IMR-90 (cell line): Measurements from ENCODE around the gene SNRPD3. TPM values are rescaled to one million over a fixed set of nuclear protein-coding genes. Genes with fewer than 3 reads are reported as not detected.

Experiments used
- ATAC-seq: fragments of 200-7000 bp; cut with Tn5 transposase; 2 replicates; pipeline ENCODE4 v1.9.1; 2020; ENCODE audit warnings: low read depth, mild to moderate bottlenecking, moderate library complexity
- BruUV-seq: library from RNA; stranded (reverse); fragments of 400-500 nt; replicated peaks from 2 replicates; lab custom pipeline; 2021; lab: Mats Ljungman, UMichigan
- CTCF ChIA-PET: fragments of 300-600 bp; formaldehyde crosslinking; extraction: SDS; loops from one replicate; lab custom pipeline; 2021; ENCODE audit warnings: antibody characterized with exemption; lab: Yijun Ruan, JAX
- POLR2A ChIA-PET: fragments of 300-600 bp; sonication (Branson Sonifier 250); formaldehyde crosslinking; loops from one replicate; lab custom pipeline; 2022; ENCODE audit warnings: antibody characterized with exemption; ENCODE audit not compliant: unreplicated experiment; lab: Charles Lee
- DNase-seq: peaks from one replicate; pipeline ENCODE4 v3.0.0; 2013
- H2AFZ ChIP-seq: replicated peaks from 2 replicates; pipeline ENCODE3; 2013; ENCODE audit warnings: low read length, mild to moderate bottlenecking; ENCODE audit not compliant: poor library complexity
- H2AK5ac ChIP-seq: 2 replicates; pipeline ENCODE4 v1.6.1; 2013; ENCODE audit warnings: low read depth, low read length, inconsistent platforms
- H2AK9ac ChIP-seq: replicated peaks from 2 replicates; pipeline ENCODE3; 2013; ENCODE audit warnings: mild to moderate bottlenecking, low read depth, low read length, moderate library complexity; ENCODE audit not compliant: poor library complexity
- H2BK120ac ChIP-seq: 2 replicates; pipeline ENCODE4 v1.6.1; 2013; ENCODE audit warnings: low read depth, low read length, inconsistent platforms
- H2BK15ac ChIP-seq: 3 replicates; pipeline ENCODE4 v1.6.1; 2013; ENCODE audit warnings: low read depth, low read length, inconsistent platforms
- H2BK20ac ChIP-seq: 2 replicates; pipeline ENCODE4 v1.6.1; 2013; ENCODE audit warnings: low read depth, mild to moderate bottlenecking, inconsistent platforms, low read length, moderate library complexity
- H2BK5ac ChIP-seq: 2 replicates; pipeline ENCODE4 v1.6.1; 2013; ENCODE audit warnings: mild to moderate bottlenecking, low read depth, low read length, inconsistent platforms; ENCODE audit not compliant: poor library complexity, severe bottlenecking
- H3K14ac ChIP-seq: replicated peaks from 2 replicates; pipeline ENCODE4 v1.6.1; 2013; ENCODE audit warnings: low read depth, low read length, inconsistent platforms
- H3K18ac ChIP-seq: 2 replicates; pipeline ENCODE4 v1.6.1; 2013; ENCODE audit warnings: low read depth, low read length, control low read depth
- H3K23ac ChIP-seq: 2 replicates; pipeline ENCODE4 v1.6.1; 2013; ENCODE audit warnings: low read depth, low read length, inconsistent platforms
- H3K27ac ChIP-seq: 2 replicates; pipeline ENCODE4 v1.5.1; 2013; ENCODE audit warnings: mild to moderate bottlenecking, control low read depth, low read length; ENCODE audit not compliant: insufficient read depth
- H3K27me3 ChIP-seq: 2 replicates; pipeline ENCODE4 v1.6.1; 2013; ENCODE audit warnings: low read length; ENCODE audit not compliant: control insufficient read depth, insufficient read depth
- H3K36me3 ChIP-seq: 2 replicates; pipeline ENCODE4 v1.6.1; 2013; ENCODE audit warnings: low read length, mixed read lengths; ENCODE audit not compliant: control insufficient read depth, insufficient read depth
- H3K4ac ChIP-seq: 2 replicates; pipeline ENCODE4 v1.6.1; 2013; ENCODE audit warnings: low read depth, low read length, inconsistent platforms
- H3K4me1 ChIP-seq: 2 replicates; pipeline ENCODE4 v1.6.1; 2013; ENCODE audit warnings: low read length, mixed read lengths; ENCODE audit not compliant: control insufficient read depth, insufficient read depth
- H3K4me2 ChIP-seq: 2 replicates; pipeline ENCODE4 v1.6.1; 2013; ENCODE audit warnings: low read depth, mild to moderate bottlenecking, control low read depth, low read length, moderate library complexity
- H3K4me3 ChIP-seq: 2 replicates; pipeline ENCODE4 v1.5.1; 2013; ENCODE audit warnings: low read depth, mild to moderate bottlenecking, control low read depth, low read length, moderate library complexity; ENCODE audit not compliant: insufficient read depth
- H3K56ac ChIP-seq: 2 replicates; pipeline ENCODE4 v1.6.1; 2013; ENCODE audit warnings: low read length, inconsistent platforms; ENCODE audit not compliant: insufficient read depth; ENCODE audit errors: extremely low read depth
- H3K79me1 ChIP-seq, 2 experiments: 2 replicates each; pipeline ENCODE4 v1.6.1; 2013; ENCODE audit warnings: low read length in 2 of 2, inconsistent platforms in 1 of 2, low read depth in 1 of 2
- H3K9ac ChIP-seq: 2 replicates; pipeline ENCODE4 v1.6.1; 2013; ENCODE audit warnings: low read depth, low read length, control low read depth
- H3K9me1 ChIP-seq: 2 replicates; pipeline ENCODE4 v1.6.1; 2013; ENCODE audit warnings: low read length, inconsistent platforms; ENCODE audit not compliant: insufficient read depth
- H3K9me3 ChIP-seq: 2 replicates; pipeline ENCODE4 v1.6.1; 2013; ENCODE audit warnings: low read length; ENCODE audit not compliant: control insufficient read depth, insufficient read depth
- H4K20me1 ChIP-seq: 2 replicates; pipeline ENCODE4 v1.6.1; 2013; ENCODE audit warnings: low read length, inconsistent platforms; ENCODE audit not compliant: insufficient read depth
- H4K5ac ChIP-seq: 2 replicates; pipeline ENCODE4 v1.6.1; 2013; ENCODE audit warnings: mild to moderate bottlenecking, low read depth, low read length, control low read depth
- H4K8ac ChIP-seq, 2 experiments: 2 replicates each; pipeline ENCODE4 v1.6.1; 2013; ENCODE audit warnings: low read depth in 2 of 2, low read length in 2 of 2, control low read depth in 1 of 2, inconsistent platforms in 1 of 2
- H4K91ac ChIP-seq: 2 replicates; pipeline ENCODE4 v1.6.1; 2013; ENCODE audit warnings: low read depth, low read length, inconsistent platforms; ENCODE audit not compliant: insufficient read depth
- CEBPB ChIP-seq: IDR thresholded peaks from 2 replicates; pipeline ENCODE4 v1.6.1; 2012; ENCODE audit warnings: low read depth, low read length, improper control_type of control experiment
- CHD1 ChIP-seq: IDR thresholded peaks from 2 replicates; pipeline ENCODE4 v1.6.1; 2012; ENCODE audit warnings: low read depth, low read length, improper control_type of control experiment
- RCOR1 ChIP-seq: IDR thresholded peaks from 2 replicates; pipeline ENCODE4 v1.6.1; 2012; ENCODE audit warnings: mild to moderate bottlenecking, low read length, improper control_type of control experiment; ENCODE audit not compliant: insufficient replicate concordance
- WGBS, 2 experiments: methylation state at CpG; one replicate each; pipeline versions ENCODE4 v1.1.5 to v1.1.7; 2013; ENCODE audit warnings: missing lambda C conversion rate in 2 of 2; ENCODE audit not compliant: insufficient read length in 1 of 2; ENCODE audit errors: extremely low coverage in 2 of 2; 5-methylcytosine and 5-hydroxymethylcytosine counted together
- dilution Hi-C: fragments of 300-500 bp; cut with HindIII; formaldehyde crosslinking; loops from one replicate; pipeline ENCODE4 v1.14.3; 2018; ENCODE audit warnings: low sequenced_read_pairs; ENCODE audit not compliant: unreplicated experiment
- in situ Hi-C: fragments of 300-500 bp; cut with MboI; formaldehyde crosslinking; loops from 3 replicates; pipeline ENCODE4 v1.14.3; 2019; ENCODE audit warnings: low sequenced_read_pairs, inconsistent platforms, mixed read lengths
- intact Hi-C: fragments of 100-400 bp; cut with micrococcal nuclease; formaldehyde crosslinking; loops from 2 replicates; pipeline ENCODE4 v1.10.0; 2022
- polyA plus RNA-seq, 3 experiments: library from polyadenylated mRNA; depleted of rRNA; stranded (reverse); fragments of >200 nt; gene quantifications; 2 replicates each; pipeline ENCODE4 v1.2.3, GENCODE V29; 2012; ENCODE audit warnings: low replicate concordance in 1 of 3
- total RNA-seq: library from RNA; depleted of rRNA; stranded (reverse); fragments of >200 nt; gene quantifications from 2 replicates; pipeline ENCODE4 v1.2.3, GENCODE V29; 2012

The SNRPD3 gene
- total and polyA plus RNA-seq, 2 of the 4 experiments (the other 2 are of a cell fraction) = 158 to 283 TPM

DNA sequence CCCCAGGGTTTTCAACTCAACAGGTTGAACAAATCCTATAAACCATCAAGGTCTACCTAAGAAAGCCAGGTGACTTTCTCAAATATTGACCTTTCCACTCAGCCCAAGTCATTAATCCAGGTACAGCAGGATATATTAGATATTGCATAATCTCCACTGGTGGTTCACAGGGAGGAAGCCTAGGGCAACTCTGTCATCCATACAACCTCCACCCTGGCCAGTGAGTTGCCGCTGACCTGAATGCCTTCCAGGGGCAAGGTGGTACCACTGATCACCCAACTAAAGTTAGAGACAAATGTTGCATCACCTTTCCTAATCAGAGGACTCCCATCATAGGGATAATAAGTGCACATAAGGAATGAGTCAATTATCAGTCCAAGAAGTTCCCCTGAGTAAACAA is 23.7 kb upstream of the SNRPD3 start:
- Histone ChIP-seq H3K14ac (no peak overlapping the region), H4K5ac (no peak overlapping the region), H4K20me1 (no peaks in the 10 kb centered on the region), H2AK9ac (no peak overlapping the region), H2AK5ac (no peak overlapping the region), H4K8ac (no peak overlapping the region), H3K23ac (no peak overlapping the region), H3K4me1 (no peaks in the 10 kb centered on the region), H2BK120ac (no peak overlapping the region), H2BK5ac (no peak overlapping the region), H3K4ac (no peak overlapping the region), H3K9me3 (no peaks in the 10 kb centered on the region), H2BK20ac (no peak overlapping the region), H3K27me3 (peaks cover 9% of the 10 kb centered on the region), H3K36me3 (no peaks in the 10 kb centered on the region), H2BK15ac (no peak overlapping the region), H3K79me1 (no peaks in the 10 kb centered on the region), H2AFZ (no peak overlapping the region), H3K4me2 (no peak overlapping the region), H3K56ac (no peak overlapping the region), H3K4me3 (no peak overlapping the region), H3K18ac (no peak overlapping the region), H3K9me1 (no peaks in the 10 kb centered on the region), H3K27ac (no peak overlapping the region), H3K9ac (no peak overlapping the region), H4K91ac (no peak overlapping the region)
- TF ChIP-seq RCOR1 = no peak
- TF ChIP-seq CHD1 = no peak
- TF ChIP-seq CEBPB = peak; percentile 48
- POLR2A ChIA-PET = no interaction called here
- dilution Hi-C loops (no loop called here), in situ Hi-C loops (no loop called here), intact Hi-C loops (no loop called here)
- no TSS peak for BruUV-seq
- CTCF ChIA-PET = no interaction called here
- DNase-seq = no peak
- no CpG with 5 or more reads among the region's 1 CpG for WGBS, 2 experiments
- no peak for ATAC-seq
